NT2/D1 (cell line): ENCODE measurements around the gene LRFN2.

Experiments used
- DNase-seq: peaks from one replicate; pipeline ENCODE4 v3.0.0-alpha.2; 2011; ENCODE audit warnings: low read depth, low spot score
- H3K27me3 ChIP-seq: 2 replicates; pipeline ENCODE4 v1.6.0; 2011; ENCODE audit warnings: mild to moderate bottlenecking; ENCODE audit not compliant: insufficient read length, insufficient read depth
- H3K36me3 ChIP-seq: 2 replicates; pipeline ENCODE4 v1.6.1; 2011; ENCODE audit warnings: mild to moderate bottlenecking, low read length, mixed read lengths; ENCODE audit not compliant: insufficient read depth, insufficient read length
- H3K4me1 ChIP-seq: 2 replicates; pipeline ENCODE4 v1.5.1; 2011; ENCODE audit not compliant: insufficient read depth, insufficient read length
- H3K4me3 ChIP-seq: 2 replicates; pipeline ENCODE4 v1.5.1; 2011; ENCODE audit warnings: low read depth; ENCODE audit not compliant: insufficient read length
- H3K9ac ChIP-seq: 2 replicates; pipeline ENCODE4 v1.6.0; 2011; ENCODE audit warnings: low read depth; ENCODE audit not compliant: insufficient read length
- H3K9me3 ChIP-seq: 2 replicates; pipeline ENCODE4 v1.5.1; 2011; ENCODE audit warnings: mild to moderate bottlenecking, low read length; ENCODE audit not compliant: insufficient read depth
- SUZ12 ChIP-seq: IDR thresholded peaks from 2 replicates; pipeline ENCODE4 v1.6.1; 2011; ENCODE audit not compliant: insufficient read length, insufficient read depth; ENCODE audit errors: extremely low read depth
- YY1 ChIP-seq: IDR thresholded peaks from 2 replicates; pipeline ENCODE4 v1.6.1; 2011; ENCODE audit not compliant: insufficient read length, insufficient read depth
- ZNF274 ChIP-seq: IDR thresholded peaks from 2 replicates; pipeline ENCODE4 v1.6.1; 2011; ENCODE audit warnings: mild to moderate bottlenecking, low read depth, low read length

The LRFN2 gene

DNA sequence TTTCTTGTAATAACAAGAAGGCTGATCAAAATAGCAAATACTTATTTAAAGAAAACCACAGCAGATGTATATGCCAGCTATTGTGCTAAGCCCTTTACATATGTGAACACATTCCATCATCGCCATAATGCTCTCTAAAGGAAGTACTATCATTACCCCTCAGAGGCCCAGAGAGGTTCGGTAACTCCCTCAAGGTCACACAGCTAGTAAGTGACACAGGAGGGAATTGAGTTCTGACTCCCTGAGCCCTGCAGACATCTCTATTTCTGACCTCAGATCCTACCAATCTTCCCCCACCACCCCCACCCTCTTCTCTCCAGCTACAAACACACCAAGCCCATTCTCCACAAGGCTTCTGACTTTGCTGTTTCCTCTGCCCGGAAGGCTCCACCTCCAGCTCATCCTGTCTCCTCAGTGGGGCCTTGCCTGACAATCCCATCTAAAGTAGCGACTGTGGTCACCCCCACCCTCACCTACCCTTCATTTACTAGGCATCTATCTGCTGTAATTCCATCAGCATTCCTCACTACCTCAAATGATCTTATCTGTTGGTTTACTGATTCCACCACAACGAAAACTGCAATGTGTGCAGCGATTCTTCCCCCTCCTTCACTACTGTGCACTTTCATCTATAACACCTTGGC lies 234.5 kb downstream of the LRFN2 start:
- DNase-seq: no peak
- Histone ChIP-seq H3K9me3 (no peaks in the 10 kb centered on the region), H3K4me1 (peaks cover 12% of the 10 kb centered on the region), H3K4me3 (no peak overlapping the region), H3K27me3 (no peaks in the 10 kb centered on the region), H3K9ac (no peak overlapping the region), H3K36me3 (no peaks in the 10 kb centered on the region)
- no peak for TF ChIP-seq YY1
- TF ChIP-seq SUZ12: no peak

DNA sequence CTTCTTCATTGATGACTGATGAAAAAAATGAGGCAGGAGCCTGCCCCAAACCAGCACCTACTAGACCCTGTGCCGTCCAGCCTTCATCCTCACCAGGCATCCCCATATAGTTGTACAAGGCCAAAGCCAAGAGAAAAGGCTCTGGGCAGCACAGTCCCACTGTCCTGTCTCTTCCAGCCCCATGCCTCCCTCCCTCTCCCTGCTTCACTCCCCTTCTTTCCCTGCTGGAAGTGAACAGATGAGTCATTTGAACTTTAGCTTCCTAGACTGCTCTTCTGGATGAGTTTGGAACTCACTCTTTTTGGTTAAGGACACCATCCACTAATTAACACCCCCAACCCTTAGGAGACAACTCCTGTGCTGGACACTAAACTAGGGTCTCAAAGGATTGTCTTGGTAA lies 235.2 kb downstream of the LRFN2 start:
- no peak for TF ChIP-seq YY1
- TF ChIP-seq SUZ12: no peak
- TF ChIP-seq ZNF274: no peak
- Histone ChIP-seq H3K9me3 (no peaks in the 10 kb centered on the region), H3K9ac (no peak overlapping the region), H3K27me3 (no peaks in the 10 kb centered on the region), H3K4me3 (no peak overlapping the region), H3K36me3 (no peaks in the 10 kb centered on the region), H3K4me1 (peaks cover 17% of the 10 kb centered on the region)
- DNase-seq: no peak

DNA sequence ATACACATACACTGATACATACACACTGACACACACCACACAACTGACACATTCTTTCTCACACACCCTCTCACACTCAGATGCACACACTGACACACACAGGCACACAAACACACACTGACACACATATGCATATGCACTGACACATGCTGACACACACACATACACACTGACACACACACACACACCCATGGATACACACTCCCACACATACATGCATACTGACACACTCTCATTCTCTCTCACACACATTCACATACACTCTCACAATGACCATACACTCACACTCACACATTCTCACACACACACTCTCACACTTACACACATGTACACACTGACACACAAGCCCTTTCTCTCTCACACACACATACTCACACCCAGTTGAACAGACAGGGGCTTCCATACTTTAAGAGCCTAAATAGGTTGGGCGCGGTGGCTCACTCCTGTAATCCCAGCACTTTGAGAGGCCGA lies 236.4 kb downstream of the LRFN2 start:
- Histone ChIP-seq H3K9me3 (no peaks in the 10 kb centered on the region), H3K9ac (no peak overlapping the region), H3K4me1 (peaks cover 19% of the 10 kb centered on the region), H3K27me3 (no peaks in the 10 kb centered on the region), H3K36me3 (no peaks in the 10 kb centered on the region), H3K4me3 (no peak overlapping the region)
- TF ChIP-seq YY1 (no peak), SUZ12 (no peak), ZNF274 (no peak)
- DNase-seq: no peak

DNA sequence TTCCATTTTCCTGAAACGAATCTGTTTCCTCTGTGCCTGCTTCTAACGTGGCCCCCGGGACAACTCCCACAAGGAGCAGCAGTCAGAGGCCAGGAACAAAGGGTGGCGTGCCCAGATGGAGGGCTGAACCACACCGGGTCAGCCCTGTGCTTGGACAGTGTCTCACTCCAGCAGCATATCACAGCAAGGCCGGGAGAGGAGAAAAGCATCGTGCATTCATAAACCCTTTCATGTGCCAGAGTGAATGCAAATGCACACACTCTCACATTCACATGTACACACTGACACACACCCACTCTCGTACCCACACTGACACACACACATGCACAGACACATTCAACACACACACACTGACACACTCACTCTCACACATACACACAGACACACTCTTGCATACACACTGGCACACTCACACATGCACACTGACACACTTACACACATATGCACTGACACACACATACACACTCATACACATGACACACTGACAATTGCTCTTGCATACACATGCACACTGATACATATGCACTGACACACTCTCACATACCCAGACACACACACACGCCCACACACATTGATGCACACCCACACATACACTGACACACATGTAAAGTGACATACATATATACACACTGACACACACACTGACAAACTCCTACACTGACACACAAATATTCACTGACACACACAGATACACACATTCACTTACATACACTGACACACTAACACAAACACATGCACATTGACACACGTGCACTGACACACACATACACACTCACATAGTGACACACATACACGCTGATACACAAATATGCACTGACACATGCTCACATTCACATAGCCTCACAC lies 237.0 kb downstream of the LRFN2 start:
- peaks cover 22% of the 10 kb centered on the region for H3K4me1 ChIP-seq
- no peak for TF ChIP-seq YY1
- no peak for DNase-seq
- no peaks in the 10 kb centered on the region for H3K27me3 ChIP-seq
- no peak overlapping the region for H3K9ac ChIP-seq
- no peak overlapping the region for H3K4me3 ChIP-seq
- no peaks in the 10 kb centered on the region for H3K36me3 ChIP-seq
- no peaks in the 10 kb centered on the region for H3K9me3 ChIP-seq

GRCh38 chr6:40349123-40349900 lies 237.9 kb downstream of the LRFN2 start:
- H3K9ac ChIP-seq: peak overlapping the region; percentile 5
- no peaks in the 10 kb centered on the region for H3K9me3 ChIP-seq
- H3K36me3 ChIP-seq: no peaks in the 10 kb centered on the region
- H3K27me3 ChIP-seq: no peaks in the 10 kb centered on the region
- no peak for DNase-seq
- TF ChIP-seq SUZ12: no peak
- TF ChIP-seq ZNF274: no peak
- TF ChIP-seq YY1: no peak
- H3K4me1 ChIP-seq: peaks cover 23% of the 10 kb centered on the region
- no peak overlapping the region for H3K4me3 ChIP-seq

GRCh38 chr6:40348591-40348990 lies 238.6 kb downstream of the LRFN2 start:
- no peak for DNase-seq
- no peak overlapping the region for H3K4me3 ChIP-seq
- H3K36me3 ChIP-seq: no peaks in the 10 kb centered on the region
- peak overlapping the region; percentile 5 for H3K9ac ChIP-seq
- no peaks in the 10 kb centered on the region for H3K9me3 ChIP-seq
- TF ChIP-seq SUZ12 (no peak), ZNF274 (no peak), YY1 (no peak)
- H3K4me1 ChIP-seq: peaks cover 23% of the 10 kb centered on the region
- H3K27me3 ChIP-seq: no peaks in the 10 kb centered on the region

GRCh38 chr6:40347571-40348011 lies 239.6 kb downstream of the LRFN2 start:
- Histone ChIP-seq H3K9me3 (no peaks in the 10 kb centered on the region), H3K9ac (peak overlapping the region; percentile 28), H3K27me3 (no peaks in the 10 kb centered on the region), H3K4me1 (peaks cover 26% of the 10 kb centered on the region), H3K4me3 (no peak overlapping the region), H3K36me3 (no peaks in the 10 kb centered on the region)
- TF ChIP-seq ZNF274 (no peak), YY1 (no peak), SUZ12 (no peak)
- DNase-seq: no peak
